Measurements from ENCODE around the gene TMEM234. TPM values are rescaled to one million over a fixed set of nuclear protein-coding genes. Genes with fewer than 3 reads are reported as not detected.
A peak's percentile ranks its signal among the peaks of the same experiment; 100 is the strongest.
"Not testable (repeated sequence)": the region's sequence is repeated elsewhere in the genome, so short reads cannot be mapped to it uniquely, and the experiment has no call there.

Gene TMEM234
- total and polyA plus RNA-seq, 10 of the 15 experiments (the other 5 are each of a cell fraction or from before 2014, with no cell fraction given), result 2.9 to 10.9 (median 6.4) TPM

- POLR2A ChIA-PET, result no interaction called here
- H3K9ac ChIP-seq (ENCODE audit: control insufficient read depth, insufficient read depth, low read length), result no peak overlapping the region
- 0% methylated on average over 4 of the region's 4 CpGs for WGBS (ENCODE audit: insufficient coverage, insufficient replicate concordance, low lambda C conversion rate, missing lambda C conversion rate)
- peak overlapping the region; percentile 31 for H3K4me2 ChIP-seq (ENCODE audit: control insufficient read depth, insufficient read depth)
- SMC1A ChIA-PET (ENCODE audit: uncharacterized antibody, unreplicated experiment), result interaction anchor here (2.0 kb wide), 1 partner anchor 9 kb away, joined by 4 read pairs; no protein-coding TSS in a partner anchor
- FAIRE-seq, result no peak
- TF ChIP-seq RUNX3 (IDR thresholded peaks at IDR 0.05; ENCODE audit: low read length), result peak; percentile 44
- TF ChIP-seq SREBF1 (IDR thresholded peaks at IDR 0.05; ENCODE audit: low read length), result no peak
- TF ChIP-seq BCL3 (IDR thresholded peaks at IDR 0.05; ENCODE audit: borderline replicate concordance, insufficient read depth, low read depth, low read length, poor library complexity, severe bottlenecking), result no peak
- peak; percentile 25; the same call in 1 of the 2 replicates for TF ChIP-seq ATF2 (IDR thresholded peaks at IDR 0.05; ENCODE audit: low read length)
- TF ChIP-seq CREB1 (IDR thresholded peaks at IDR 0.05; ENCODE audit: low read depth), result peak; percentile 50; the same call in 1 of the 2 replicates
- TF ChIP-seq SMC3 (IDR thresholded peaks at IDR 0.05; ENCODE audit: borderline replicate concordance, low read length), result peak; percentile 4; the same call in 1 of the 2 replicates
- peak; percentile 52; the same call in 1 of the 2 replicates for TF ChIP-seq ZNF384 (IDR thresholded peaks at IDR 0.05; ENCODE audit: borderline replicate concordance, low read depth, low read length)
- H3K4me1 ChIP-seq (ENCODE audit: control insufficient read depth, insufficient read depth, low read length), result peaks cover 27% of the 10 kb centered on the region
- H2AFZ ChIP-seq (ENCODE audit: control insufficient read depth, low read depth, low read length), result no peak overlapping the region
- no peak for DNase-seq (ENCODE audit: low read depth, low spot score)
- no peaks in the 10 kb centered on the region for H4K20me1 ChIP-seq (ENCODE audit: control insufficient read depth, insufficient read depth)
- no peaks in the 10 kb centered on the region for H3K27me3 ChIP-seq (replicated peaks in 1 of 2; ENCODE audit: control insufficient read depth in 2 of 2, insufficient read depth in 2 of 2, low read length in 1 of 2)
- H3K27ac ChIP-seq (ENCODE audit: control insufficient read depth, insufficient read depth), result peak overlapping the region; percentile 55; the same call in 1 of the 2 replicates
- RAD21 ChIA-PET (ENCODE audit: unreplicated experiment), result no interaction called here
- H3K36me3 ChIP-seq (ENCODE audit: control insufficient read depth in 2 of 2, insufficient read depth in 2 of 2, low read length in 1 of 2), result peaks cover 0 to 5% of the 10 kb centered on the region in 2 experiments; a peak in 1 of 4 replicates
- intact Hi-C loops (cut with micrococcal nuclease; ENCODE audit: unreplicated experiment) (no loop called here), in situ Hi-C loops (cut with MboI) (no loop called here)
- no peaks in the 10 kb centered on the region; the same call in 2 of the 3 replicates for H3K9me3 ChIP-seq (replicated peaks; ENCODE audit: control insufficient read depth, insufficient read depth, low read length)
- CTCF ChIA-PET, result interaction anchor here (1.8 kb wide), 1 partner anchor 15 kb away, joined by 14 read pairs; the partner anchor contains the start of gene FAM167B
- 0 out of 2 replicates have a peak overlapping the region, but pooled peaks have one; percentile 11 for H3K4me3 ChIP-seq
- BruUV-seq (replicated peaks), result no TSS peak
- peak; percentile 86 for ATAC-seq
- peaks cover 21% of the 10 kb centered on the region for H3K79me2 ChIP-seq (ENCODE audit: control insufficient read depth, insufficient read depth, low read length)
These were observed 41.6 kb upstream of the TMEM234 start for GRCh38 chr1:32263744-32264143.

- H2AFZ ChIP-seq (ENCODE audit: control insufficient read depth, low read depth, low read length); H3K4me3 ChIP-seq; RAD21 ChIA-PET (ENCODE audit: unreplicated experiment); H3K36me3 ChIP-seq (ENCODE audit: control insufficient read depth in 2 of 2, insufficient read depth in 2 of 2, low read length in 1 of 2); BruUV-seq (replicated peaks); H4K20me1 ChIP-seq (ENCODE audit: control insufficient read depth, insufficient read depth); SMC1A ChIA-PET (ENCODE audit: uncharacterized antibody, unreplicated experiment); H3K27me3 ChIP-seq (replicated peaks in 1 of 2; ENCODE audit: control insufficient read depth in 2 of 2, insufficient read depth in 2 of 2, low read length in 1 of 2); intact Hi-C loops (cut with micrococcal nuclease; ENCODE audit: unreplicated experiment); H3K9ac ChIP-seq (ENCODE audit: control insufficient read depth, insufficient read depth, low read length); in situ Hi-C loops (cut with MboI); ATAC-seq; H3K27ac ChIP-seq (ENCODE audit: control insufficient read depth, insufficient read depth); DNase-seq (ENCODE audit: low read depth, low spot score); H3K9me3 ChIP-seq (replicated peaks; ENCODE audit: control insufficient read depth, insufficient read depth, low read length); FAIRE-seq; POLR2A ChIA-PET: not testable (repeated sequence)
- Histone ChIP-seq H3K79me2 (ENCODE audit: control insufficient read depth, insufficient read depth, low read length) (peaks cover 23% of the 10 kb centered on the region), H3K4me1 (ENCODE audit: control insufficient read depth, insufficient read depth, low read length) (peaks cover 27% of the 10 kb centered on the region), H3K4me2 (ENCODE audit: control insufficient read depth, insufficient read depth) (0 out of 2 replicates have a peak overlapping the region, but pooled peaks have one; percentile 11)
- 75% methylated on average over 4 of the region's 4 CpGs for WGBS (ENCODE audit: insufficient coverage, insufficient replicate concordance, low lambda C conversion rate, missing lambda C conversion rate)
- CTCF ChIA-PET, result interaction anchor here (1.0 to 1.1 kb wide), 3 partner anchors 15 to 53 kb away, joined by 3 to 5 read pairs (median 5); no protein-coding TSS in a partner anchor
These were observed 41.1 kb upstream of the TMEM234 start for GRCh38 chr1:32263236-32263593.

Data from GM12878 (cell line).